Activated B cell treated with CpG ODN at 0.5 μM for 24 hours (primary cell): ENCODE data around the gene CBLL1. TPM values are rescaled to one million over a fixed set of nuclear protein-coding genes. Genes with fewer than 3 reads are reported as not detected.

Experiments
- ATAC-seq: fragments of 200-7000 bp; cut with Tn5 transposase; one replicate; pipeline ENCODE4 v1.10.0; 2021; ENCODE audit warnings: low read depth, mild to moderate bottlenecking, moderate library complexity
- CTCF ChIA-PET: fragments of 350-600 bp; sonication (Branson Sonifier 250); formaldehyde crosslinking; loops from one replicate; lab custom pipeline; 2021; ENCODE audit warnings: antibody characterized with exemption; lab: Charles Lee
- POLR2A ChIA-PET: fragments of 350-600 bp; sonication (Branson Sonifier 250); formaldehyde crosslinking; loops from one replicate; lab custom pipeline; 2021; ENCODE audit warnings: antibody characterized with exemption; lab: Charles Lee
- DNase-seq: peaks from one replicate; pipeline ENCODE4 v3.0.0; 2022
- H3K27ac Mint-ChIP-seq: one replicate; pipeline ENCODE4 v1.8.0; 2020; ENCODE audit warnings: mixed read lengths
- H3K27me3 Mint-ChIP-seq: one replicate; pipeline ENCODE4 v1.8.0; 2021; ENCODE audit warnings: mixed read lengths
- H3K36me3 Mint-ChIP-seq: one replicate; pipeline ENCODE4 v1.8.0; 2021; ENCODE audit warnings: low read depth, mixed read lengths
- H3K4me1 Mint-ChIP-seq: one replicate; pipeline ENCODE4 v1.8.0; 2021; ENCODE audit warnings: mixed read lengths
- H3K4me3 Mint-ChIP-seq: one replicate; pipeline ENCODE4 v1.8.0; 2020; ENCODE audit warnings: mild to moderate bottlenecking, mixed read lengths
- H3K9me3 Mint-ChIP-seq: one replicate; pipeline ENCODE4 v1.8.0; 2020; ENCODE audit warnings: mixed read lengths
- CTCF ChIP-seq: fragments of 200-600 bp; IDR thresholded peaks from one replicate; pipeline ENCODE4 v1.8.0; 2022; ENCODE audit warnings: antibody characterized with exemption, mild to moderate bottlenecking
- intact Hi-C: fragments of 100-400 bp; cut with micrococcal nuclease; formaldehyde crosslinking; loops from one replicate; pipeline ENCODE4 v1.15.1; 2024
- total RNA-seq: library from RNA; stranded (reverse); gene quantifications from 2 replicates; pipeline ENCODE4 v1.2.3, GENCODE V29; 2022

The CBLL1 gene
- total RNA-seq, 1 donor from 2014 or later = 47.2 TPM

GRCh38 chr7:107721286-107721685 lies 22.7 kb upstream of the CBLL1 start:
- no peaks in the 10 kb centered on the region for H3K4me1 Mint-ChIP-seq
- no peaks in the 10 kb centered on the region for H3K9me3 Mint-ChIP-seq
- no peak overlapping the region for H3K4me3 Mint-ChIP-seq
- no peaks in the 10 kb centered on the region for H3K27me3 Mint-ChIP-seq
- CTCF ChIA-PET = no interaction called here
- H3K36me3 Mint-ChIP-seq = no peaks in the 10 kb centered on the region
- POLR2A ChIA-PET = no interaction called here
- DNase-seq (no peak), ATAC-seq (no peak)
- no peak for TF ChIP-seq CTCF
- intact Hi-C loops = loop anchor here (10.0 kb wide), 2 partner anchors 516 to 776 kb away; no protein-coding TSS in a partner anchor
- H3K27ac Mint-ChIP-seq = no peak overlapping the region

- ChIA-PET POLR2A (interaction anchor here (0.8 kb wide), 1 partner anchor 260 kb away, joined by 3 read pairs; no protein-coding TSS in a partner anchor), CTCF (interaction anchor here (1.8 to 7.5 kb wide), 2 partner anchors 62 to 260 kb away, joined by 5 to 93 read pairs; no protein-coding TSS in a partner anchor)
- no peak for ATAC-seq
- no peak for DNase-seq
- no peak for TF ChIP-seq CTCF
- H3K4me3 Mint-ChIP-seq = no peak overlapping the region
- peaks cover 16% of the 10 kb centered on the region for H3K27me3 Mint-ChIP-seq
- intact Hi-C loops = loop anchor here (10.0 kb wide), 2 partner anchors 518 to 778 kb away; no protein-coding TSS in a partner anchor
- H3K36me3 Mint-ChIP-seq = no peaks in the 10 kb centered on the region
- no peak overlapping the region for H3K27ac Mint-ChIP-seq
- no peaks in the 10 kb centered on the region for H3K4me1 Mint-ChIP-seq
- H3K9me3 Mint-ChIP-seq = no peaks in the 10 kb centered on the region
These were observed 20.7 kb upstream of the CBLL1 start for GRCh38 chr7:107723255-107723654.

- DNase-seq = no peak
- peaks cover 16% of the 10 kb centered on the region for H3K27me3 Mint-ChIP-seq
- H3K36me3 Mint-ChIP-seq = no peaks in the 10 kb centered on the region
- intact Hi-C loops = loop anchor here (1.0 to 10.0 kb wide), 7 partner anchors 145 to 932 kb away; partner anchors contain the start of genes BCAP29, COG5 and DUS4L
- CTCF ChIA-PET = interaction anchor here (0.7 to 7.5 kb wide), 4 partner anchors 13 to 262 kb away, joined by 3 to 93 read pairs (median 4); partner anchors contain the start of gene BCAP29
- no peak overlapping the region for H3K4me3 Mint-ChIP-seq
- ATAC-seq = no peak
- no peaks in the 10 kb centered on the region for H3K4me1 Mint-ChIP-seq
- POLR2A ChIA-PET = no interaction called here
- TF ChIP-seq CTCF = peak; percentile 48
- no peak overlapping the region for H3K27ac Mint-ChIP-seq
- no peaks in the 10 kb centered on the region for H3K9me3 Mint-ChIP-seq
These were observed 18.7 kb upstream of the CBLL1 start for GRCh38 chr7:107725138-107725740.

- Mint-ChIP-seq H3K36me3 (no peaks in the 10 kb centered on the region), H3K4me1 (no peaks in the 10 kb centered on the region), H3K9me3 (no peaks in the 10 kb centered on the region), H3K4me3 (no peak overlapping the region), H3K27ac (no peak overlapping the region), H3K27me3 (peaks cover 16% of the 10 kb centered on the region)
- intact Hi-C loops = loop anchor here (10.0 kb wide), 2 partner anchors 522 to 782 kb away; no protein-coding TSS in a partner anchor
- TF ChIP-seq CTCF = no peak
- ChIA-PET CTCF (interaction anchor here (0.6 to 7.5 kb wide), 4 partner anchors 17 to 579 kb away, joined by 3 to 93 read pairs (median 4); partner anchors contain the start of gene CBLL1), POLR2A (no interaction called here)
- ATAC-seq = no peak
- no peak for DNase-seq
These were observed 17.4 kb upstream of the CBLL1 start for GRCh38 chr7:107726356-107727130.
